Measurements from ENCODE around the gene ANKRD50. TPM values are rescaled to one million over a fixed set of nuclear protein-coding genes. Genes with fewer than 3 reads are reported as not detected.
A peak's percentile ranks its signal among the peaks of the same experiment; 100 is the strongest.

ANKRD50 gene
- polyA plus RNA-seq, 1 donor (not counting 4 experiments of a cell fraction or from before 2014, with no cell fraction given) = 21.6 TPM

GRCh38 chr4:124642846-124643245 is 69.7 kb downstream of the ANKRD50 start:
- no peaks in the 10 kb centered on the region for H3K79me2 ChIP-seq (ENCODE audit: control insufficient read depth, insufficient read depth, low read length)
- H3K4me2 ChIP-seq (ENCODE audit: control insufficient read depth, extremely low read depth, insufficient read depth, low read depth, low read length) = peak overlapping the region; percentile 75
- H3K9me3 ChIP-seq (ENCODE audit: control insufficient read depth, low read depth, low read length) = no peaks in the 10 kb centered on the region
- peaks cover 33% of the 10 kb centered on the region for H3K4me1 ChIP-seq (ENCODE audit: control insufficient read depth, extremely low read depth, insufficient read depth, low read length)
- DNase-seq (ENCODE audit: low read depth, low spot score) (no peak), FAIRE-seq (peak; percentile 74)
- no peaks in the 10 kb centered on the region for H3K27me3 ChIP-seq (ENCODE audit: control insufficient read depth, extremely low read depth, insufficient read depth, low read length)
- no peaks in the 10 kb centered on the region for H3K9me1 ChIP-seq (ENCODE audit: control insufficient read depth, extremely low read depth, insufficient read depth, low read length)
- H3K36me3 ChIP-seq (ENCODE audit: control insufficient read depth in 2 of 2, extremely low read depth in 1 of 2, insufficient read depth in 2 of 2, low read length in 2 of 2) = peaks cover 0 to 1% of the 10 kb centered on the region in 2 experiments
- peak overlapping the region; percentile 28 for H3K9ac ChIP-seq (ENCODE audit: control insufficient read depth, extremely low read depth, insufficient read depth, low read length)
- no peak for TF ChIP-seq CTCF (optimal IDR thresholded peaks at IDR 0.05 in 1 of 3, IDR thresholded peaks at IDR 0.05 in 1 of 3, conservative IDR thresholded peaks at IDR 0.05 in 1 of 3; ENCODE audit: extremely low read depth in 1 of 3, insufficient read depth in 2 of 3, low read length in 3 of 3)
- TF ChIP-seq EZH2 (IDR thresholded peaks at IDR 0.05; ENCODE audit: low read length) = no peak
- H3K27ac ChIP-seq (ENCODE audit: control insufficient read depth, insufficient read depth, low read length) = peak overlapping the region; percentile 68
- peak overlapping the region; percentile 30 for H2AFZ ChIP-seq (ENCODE audit: control insufficient read depth, low read length)
- dilution Hi-C loops (cut with MboI; ENCODE audit: extremely low pct_ligation_motif_present, low sequenced_read_pairs) = no loop called here
- no peaks in the 10 kb centered on the region for H4K20me1 ChIP-seq (ENCODE audit: control insufficient read depth, extremely low read depth, insufficient read depth, low read length)
- H3K4me3 ChIP-seq (ENCODE audit: control insufficient read depth in 2 of 3, extremely low read depth in 1 of 3, insufficient read depth in 2 of 3, low read depth in 1 of 3, low read length in 3 of 3) = peak overlapping the region in 2 of 3 experiments; percentile 27 to 38

- dilution Hi-C loops (cut with MboI; ENCODE audit: extremely low pct_ligation_motif_present, low sequenced_read_pairs) = no loop called here
- FAIRE-seq = peak; percentile 91
- Histone ChIP-seq H3K36me3 (ENCODE audit: control insufficient read depth in 2 of 2, extremely low read depth in 1 of 2, insufficient read depth in 2 of 2, low read length in 2 of 2) (peaks cover 0 to 3% of the 10 kb centered on the region in 2 experiments), H3K4me1 (ENCODE audit: control insufficient read depth, extremely low read depth, insufficient read depth, low read length) (peaks cover 33% of the 10 kb centered on the region), H3K9me3 (ENCODE audit: control insufficient read depth, low read depth, low read length) (no peaks in the 10 kb centered on the region), H2AFZ (ENCODE audit: control insufficient read depth, low read length) (no peak overlapping the region), H3K9ac (ENCODE audit: control insufficient read depth, extremely low read depth, insufficient read depth, low read length) (no peak overlapping the region), H3K79me2 (ENCODE audit: control insufficient read depth, insufficient read depth, low read length) (no peaks in the 10 kb centered on the region), H3K4me3 (ENCODE audit: control insufficient read depth in 2 of 3, extremely low read depth in 1 of 3, insufficient read depth in 2 of 3, low read depth in 1 of 3, low read length in 3 of 3) (peak overlapping the region in 1 of 3 experiments; percentile 25), H3K27me3 (ENCODE audit: control insufficient read depth, extremely low read depth, insufficient read depth, low read length) (no peaks in the 10 kb centered on the region), H3K9me1 (ENCODE audit: control insufficient read depth, extremely low read depth, insufficient read depth, low read length) (no peaks in the 10 kb centered on the region), H3K4me2 (ENCODE audit: control insufficient read depth, extremely low read depth, insufficient read depth, low read depth, low read length) (peak overlapping the region; percentile 75), H4K20me1 (ENCODE audit: control insufficient read depth, extremely low read depth, insufficient read depth, low read length) (no peaks in the 10 kb centered on the region), H3K27ac (ENCODE audit: control insufficient read depth, insufficient read depth, low read length) (peak overlapping the region; percentile 68)
- TF ChIP-seq CTCF (optimal IDR thresholded peaks at IDR 0.05 in 1 of 3, IDR thresholded peaks at IDR 0.05 in 1 of 3, conservative IDR thresholded peaks at IDR 0.05 in 1 of 3; ENCODE audit: extremely low read depth in 1 of 3, insufficient read depth in 2 of 3, low read length in 3 of 3) (no peak), EZH2 (IDR thresholded peaks at IDR 0.05; ENCODE audit: low read length) (no peak)
- peak; percentile 33 for DNase-seq (ENCODE audit: low read depth, low spot score)
These were observed 70.7 kb downstream of the ANKRD50 start for GRCh38 chr4:124641715-124642381.
